Stimulated activated CD8-positive, alpha-beta memory T cell treated with anti-CD3 and anti-CD28 coated beads, Interleukin-12 subunit alpha, Interleukin-12 subunit beta, amount 100 ng/mL, for 4 hours (primary cell): ENCODE results near the gene HOXC10.

Source experiments
- DNase-seq: peaks from one replicate; pipeline ENCODE4 v3.0.0-alpha.2; 2020; ENCODE audit warnings: low read depth

Gene HOXC10

GRCh38 chr12:53984901-53985691 is at the start of gene HOXC10:
Gene HOXC10 (plus strand): TSS chr12:53985146. CDS start chr12:53985260, 114 bp downstream.
- peak; percentile 48 for DNase-seq

GRCh38 chr12:53935383-53936341 is 49.3 kb upstream of the HOXC10 start:
- no peak for DNase-seq

GRCh38 chr12:53937099-53937498 is 47.8 kb upstream of the HOXC10 start:
- DNase-seq, result no peak

- no peak for DNase-seq
These were observed 47.2 kb upstream of the HOXC10 start for GRCh38 chr12:53937596-53938325.

- peak; percentile 10 for DNase-seq
These were observed 46.4 kb upstream of the HOXC10 start, which contains the start of gene HOXC13 for GRCh38 chr12:53938326-53939140. Gene HOXC13 (plus strand): TSS chr12:53938831. CDS start chr12:53938907, 76 bp downstream.

GRCh38 chr12:53939141-53940108 is 45.5 kb upstream of the HOXC10 start:
- DNase-seq, result no peak

- DNase-seq, result no peak
These were observed 44.4 kb upstream of the HOXC10 start for GRCh38 chr12:53940443-53941014.

- no peak for DNase-seq
These were observed 43.8 kb upstream of the HOXC10 start for GRCh38 chr12:53941187-53941586.

- no peak for DNase-seq
These were observed 43.2 kb upstream of the HOXC10 start for GRCh38 chr12:53941750-53942149.

- DNase-seq, result no peak
These were observed 42.4 kb upstream of the HOXC10 start for GRCh38 chr12:53942467-53942997.

- DNase-seq, result no peak
These were observed 40.7 kb upstream of the HOXC10 start for GRCh38 chr12:53944209-53944608.

- no peak for DNase-seq
These were observed 39.8 kb upstream of the HOXC10 start for GRCh38 chr12:53944907-53945847.

GRCh38 chr12:53947743-53948142 is 37.2 kb upstream of the HOXC10 start:
- no peak for DNase-seq

- DNase-seq, result no peak
These were observed 36.0 kb upstream of the HOXC10 start for GRCh38 chr12:53948650-53949593.

GRCh38 chr12:53949631-53950436 is 35.1 kb upstream of the HOXC10 start:
- no peak for DNase-seq

- DNase-seq, result no peak
These were observed 34.5 kb upstream of the HOXC10 start for GRCh38 chr12:53950437-53950773.
